Fibroblast of the aortic adventitia (primary cell): ENCODE results near the gene DDX31. TPM values are rescaled to one million over a fixed set of nuclear protein-coding genes. Genes with fewer than 3 reads are reported as not detected.

ENCODE experiments used
- DNase-seq: peaks from one replicate; pipeline ENCODE4 v3.0.0-alpha.2; 2010; ENCODE audit warnings: low read depth
- H3K4me3 ChIP-seq: 2 replicates; pipeline ENCODE4 v1.5.1; 2011; ENCODE audit warnings: low read depth, mild to moderate bottlenecking, control low read depth, low read length, moderate library complexity
- total RNA-seq: library from RNA; depleted of rRNA; stranded (reverse); fragments of >200 nt; gene quantifications from 2 replicates; pipeline ENCODE4 v1.2.3, GENCODE V29; 2012; ENCODE audit warnings: low replicate concordance
- TF ChIP-seq, protein P1 (sequence below): IDR thresholded peaks from 2 replicates; pipeline ENCODE4 v1.5.1; 2011; ENCODE audit warnings: mild to moderate bottlenecking, low read length, control low read depth, inconsistent platforms; ENCODE audit not compliant: insufficient read depth

Gene DDX31
- total RNA-seq, 1 donor, result 13.5 TPM

GRCh38 chr9:132562306-132562573 is 107.5 kb downstream of the DDX31 start:
- TF ChIP-seq, protein P1, sequence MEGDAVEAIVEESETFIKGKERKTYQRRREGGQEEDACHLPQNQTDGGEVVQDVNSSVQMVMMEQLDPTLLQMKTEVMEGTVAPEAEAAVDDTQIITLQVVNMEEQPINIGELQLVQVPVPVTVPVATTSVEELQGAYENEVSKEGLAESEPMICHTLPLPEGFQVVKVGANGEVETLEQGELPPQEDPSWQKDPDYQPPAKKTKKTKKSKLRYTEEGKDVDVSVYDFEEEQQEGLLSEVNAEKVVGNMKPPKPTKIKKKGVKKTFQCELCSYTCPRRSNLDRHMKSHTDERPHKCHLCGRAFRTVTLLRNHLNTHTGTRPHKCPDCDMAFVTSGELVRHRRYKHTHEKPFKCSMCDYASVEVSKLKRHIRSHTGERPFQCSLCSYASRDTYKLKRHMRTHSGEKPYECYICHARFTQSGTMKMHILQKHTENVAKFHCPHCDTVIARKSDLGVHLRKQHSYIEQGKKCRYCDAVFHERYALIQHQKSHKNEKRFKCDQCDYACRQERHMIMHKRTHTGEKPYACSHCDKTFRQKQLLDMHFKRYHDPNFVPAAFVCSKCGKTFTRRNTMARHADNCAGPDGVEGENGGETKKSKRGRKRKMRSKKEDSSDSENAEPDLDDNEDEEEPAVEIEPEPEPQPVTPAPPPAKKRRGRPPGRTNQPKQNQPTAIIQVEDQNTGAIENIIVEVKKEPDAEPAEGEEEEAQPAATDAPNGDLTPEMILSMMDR, result no peak
- no peak overlapping the region for H3K4me3 ChIP-seq
- no peak for DNase-seq

GRCh38 chr9:132560616-132561202 is 109.1 kb downstream of the DDX31 start:
- DNase-seq, result no peak
- TF ChIP-seq, protein P1, result no peak
- no peak overlapping the region for H3K4me3 ChIP-seq

- TF ChIP-seq, protein P1, result no peak
- no peak for DNase-seq
- no peak overlapping the region for H3K4me3 ChIP-seq
These were observed 110.1 kb downstream of the DDX31 start for GRCh38 chr9:132559711-132560110.

DNA sequence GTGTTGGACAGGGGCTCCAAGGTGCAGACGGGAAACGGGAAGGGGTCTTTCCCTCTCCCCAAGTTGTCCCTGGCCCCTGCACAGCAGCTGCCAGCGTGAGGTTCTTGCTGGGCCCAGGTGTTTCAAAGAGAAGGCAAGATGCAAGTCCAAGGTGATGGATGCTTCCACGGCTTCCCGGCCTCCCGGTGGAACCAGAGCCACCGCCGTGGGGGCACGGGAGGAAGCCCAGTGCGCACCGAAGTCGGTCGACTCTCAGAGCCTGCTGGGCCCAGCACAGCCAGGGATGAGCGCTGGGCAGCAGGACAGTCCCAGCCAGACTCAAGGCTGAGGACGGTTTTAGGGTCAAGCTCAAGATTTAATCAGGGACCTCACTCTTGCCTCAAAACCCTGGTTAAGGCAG is 112.6 kb downstream of the DDX31 start:
- no peak overlapping the region for H3K4me3 ChIP-seq
- TF ChIP-seq, protein P1, result no peak
- no peak for DNase-seq

DNA sequence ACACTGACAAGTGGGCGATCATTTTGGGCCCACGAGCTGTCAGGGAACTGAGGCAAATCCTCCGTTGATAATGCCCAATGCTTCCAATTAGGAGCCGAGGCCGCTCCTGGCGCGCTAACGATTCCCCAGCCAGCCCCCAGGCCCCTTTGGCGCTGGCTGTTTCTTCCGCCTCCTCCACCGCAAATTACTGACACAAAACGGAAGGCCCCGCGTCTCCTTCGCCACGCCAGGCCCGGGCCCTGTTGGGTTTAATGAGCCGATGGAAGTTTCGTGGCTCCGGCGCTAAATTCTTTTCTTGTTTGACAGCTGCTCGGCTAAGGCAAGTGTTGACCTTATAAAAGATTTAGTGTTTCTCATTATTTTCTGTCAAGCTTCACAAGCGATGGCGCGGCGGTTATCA is 113.1 kb downstream of the DDX31 start:
- DNase-seq, result no peak
- no peak overlapping the region for H3K4me3 ChIP-seq
- TF ChIP-seq, protein P1, result no peak

GRCh38 chr9:132556235-132556634 is 113.5 kb downstream of the DDX31 start:
- H3K4me3 ChIP-seq, result no peak overlapping the region
- TF ChIP-seq, protein P1, result no peak
- no peak for DNase-seq

DNA sequence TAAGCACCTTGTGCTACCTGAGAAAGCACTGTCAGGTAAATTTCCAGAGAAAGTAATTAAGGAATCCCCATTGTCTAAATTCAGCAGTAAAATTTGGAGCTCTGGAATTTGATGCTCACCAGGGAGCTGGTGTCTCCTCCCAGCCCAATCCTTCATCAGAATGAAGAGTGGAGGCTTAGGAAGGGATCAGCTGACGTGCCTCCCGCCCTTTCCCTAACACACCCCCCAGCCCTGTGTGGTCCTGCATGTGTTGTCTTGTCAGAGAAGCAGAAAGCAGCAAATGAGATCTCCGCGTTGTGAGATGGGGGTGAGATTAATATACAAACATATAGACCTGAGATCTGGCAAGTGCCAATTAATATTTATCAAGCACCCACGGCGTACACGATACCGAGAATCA is 114.3 kb downstream of the DDX31 start:
- TF ChIP-seq, protein P1, result no peak
- no peak overlapping the region for H3K4me3 ChIP-seq
- DNase-seq, result no peak
